Measurements from ENCODE around the gene CXCL1. TPM values are rescaled to one million over a fixed set of nuclear protein-coding genes. Genes with fewer than 3 reads are reported as not detected.
A peak's percentile ranks its signal among the peaks of the same experiment; 100 is the strongest.

The CXCL1 gene
- total RNA-seq, 1 experiment from 2014 or later, result 267 TPM

DNA sequence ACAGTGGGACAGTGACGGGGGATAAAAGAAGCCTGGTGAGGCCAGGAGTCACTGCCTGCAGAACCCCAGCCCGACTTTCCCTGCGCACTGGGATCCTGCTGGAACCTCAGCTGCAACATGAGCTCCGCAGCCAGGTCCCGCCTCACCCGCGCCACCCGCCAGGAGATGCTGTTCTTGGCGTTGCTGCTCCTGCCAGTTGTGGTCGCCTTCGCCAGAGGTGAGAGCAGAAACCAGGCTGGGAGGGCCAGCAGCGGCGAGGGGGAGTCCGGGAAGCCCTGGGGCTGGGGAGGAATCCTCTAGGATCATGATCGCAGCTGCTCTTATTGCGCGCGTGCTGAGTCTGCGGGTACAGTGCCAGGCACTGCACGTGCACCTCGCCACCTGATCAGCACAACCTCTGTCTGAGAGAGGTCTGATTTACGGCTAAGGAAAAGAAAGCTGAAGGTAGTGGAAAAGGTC, 15.9 kb upstream of the CXCL1 start, which contains the start of gene PF4V1:
TSS of gene PF4V1 (plus strand) at position 51 of the 459 bp plus-strand sequence. CDS start at position 118, 67 bp downstream.
- Histone ChIP-seq H3K27me3 (ENCODE audit: low read length) (no peaks in the 10 kb centered on the region), H3F3A (ENCODE audit: low read length, unreplicated experiment) (no peaks in the 10 kb centered on the region), H3K4me2 (ENCODE audit: low read length) (no peak within 1 kb of the TSS), H3K36me3 (ENCODE audit: low read depth, low read length) (no peaks in the 10 kb centered on the region), H2AFZ (ENCODE audit: low read length) (no peak within 1 kb of the TSS), H3K9me3 (ENCODE audit: low read length) (no peaks in the 10 kb centered on the region), H3K9me2 (replicated peaks; ENCODE audit: low read length) (no peaks in the 10 kb centered on the region), H3K79me2 (ENCODE audit: low read length) (no peaks in the 10 kb centered on the region), H3K27ac (ENCODE audit: low read length) (no peak within 1 kb of the TSS), H3K4me3 (ENCODE audit: low read length) (no peak within 1 kb of the TSS), H4K20me1 (ENCODE audit: low read length) (no peaks in the 10 kb centered on the region), H3K9ac (ENCODE audit: low read length) (no peak within 1 kb of the TSS), H3K4me1 (ENCODE audit: insufficient read depth, low read length) (peaks cover 18% of the 10 kb centered on the region)
- intact Hi-C loops (cut with micrococcal nuclease), result no loop called here
- ATAC-seq (peak; percentile 59), DNase-seq (no peak)
- POLR2A ChIA-PET (ENCODE audit: unreplicated experiment), result no interaction called here
- CTCF ChIA-PET, result interaction anchor here (0.6 to 1.3 kb wide), 3 partner anchors 11 to 162 kb away, joined by 3 to 4 read pairs (median 3); partner anchors contain the start of gene CXCL1
- TF ChIP-seq EZH2phosphoT487 (IDR thresholded peaks at IDR 0.05; ENCODE audit: borderline replicate concordance, low read length), result no peak
- TF ChIP-seq, protein P1, sequence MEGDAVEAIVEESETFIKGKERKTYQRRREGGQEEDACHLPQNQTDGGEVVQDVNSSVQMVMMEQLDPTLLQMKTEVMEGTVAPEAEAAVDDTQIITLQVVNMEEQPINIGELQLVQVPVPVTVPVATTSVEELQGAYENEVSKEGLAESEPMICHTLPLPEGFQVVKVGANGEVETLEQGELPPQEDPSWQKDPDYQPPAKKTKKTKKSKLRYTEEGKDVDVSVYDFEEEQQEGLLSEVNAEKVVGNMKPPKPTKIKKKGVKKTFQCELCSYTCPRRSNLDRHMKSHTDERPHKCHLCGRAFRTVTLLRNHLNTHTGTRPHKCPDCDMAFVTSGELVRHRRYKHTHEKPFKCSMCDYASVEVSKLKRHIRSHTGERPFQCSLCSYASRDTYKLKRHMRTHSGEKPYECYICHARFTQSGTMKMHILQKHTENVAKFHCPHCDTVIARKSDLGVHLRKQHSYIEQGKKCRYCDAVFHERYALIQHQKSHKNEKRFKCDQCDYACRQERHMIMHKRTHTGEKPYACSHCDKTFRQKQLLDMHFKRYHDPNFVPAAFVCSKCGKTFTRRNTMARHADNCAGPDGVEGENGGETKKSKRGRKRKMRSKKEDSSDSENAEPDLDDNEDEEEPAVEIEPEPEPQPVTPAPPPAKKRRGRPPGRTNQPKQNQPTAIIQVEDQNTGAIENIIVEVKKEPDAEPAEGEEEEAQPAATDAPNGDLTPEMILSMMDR (conservative IDR thresholded peaks at IDR 0.05; ENCODE audit: low read depth, low read length), result no peak
- no peak for TF ChIP-seq EZH2 (IDR thresholded peaks at IDR 0.05; ENCODE audit: low read length, unreplicated experiment)
- BruUV-seq (replicated peaks), result no TSS peak

GRCh38 chr4:73853718-73854473, 15.3 kb upstream of the CXCL1 start:
- no peak overlapping the region for H3K4me2 ChIP-seq (ENCODE audit: low read length)
- no peak overlapping the region for H3K27ac ChIP-seq (ENCODE audit: low read length)
- BruUV-seq (replicated peaks), result no TSS peak
- no peak overlapping the region for H2AFZ ChIP-seq (ENCODE audit: low read length)
- CTCF ChIA-PET, result interaction anchor here (1.3 kb wide), 1 partner anchor 11 kb away, joined by 4 read pairs; no protein-coding TSS in a partner anchor
- H3F3A ChIP-seq (ENCODE audit: low read length, unreplicated experiment), result no peaks in the 10 kb centered on the region
- ATAC-seq (no peak), DNase-seq (no peak)
- H3K4me1 ChIP-seq (ENCODE audit: insufficient read depth, low read length), result peaks cover 18% of the 10 kb centered on the region
- no peak overlapping the region for H3K9ac ChIP-seq (ENCODE audit: low read length)
- no peaks in the 10 kb centered on the region for H3K9me3 ChIP-seq (ENCODE audit: low read length)
- H3K4me3 ChIP-seq (ENCODE audit: low read length), result no peak overlapping the region
- no peaks in the 10 kb centered on the region for H3K9me2 ChIP-seq (replicated peaks; ENCODE audit: low read length)
- no peaks in the 10 kb centered on the region for H3K27me3 ChIP-seq (ENCODE audit: low read length)
- POLR2A ChIA-PET (ENCODE audit: unreplicated experiment), result interaction anchor here (0.6 kb wide), 2 partner anchors 42 to 114 kb away, joined by 4 read pairs; partner anchors contain the start of gene CXCL8
- no peaks in the 10 kb centered on the region for H3K79me2 ChIP-seq (ENCODE audit: low read length)
- no peaks in the 10 kb centered on the region for H4K20me1 ChIP-seq (ENCODE audit: low read length)
- intact Hi-C loops (cut with micrococcal nuclease), result no loop called here
- no peaks in the 10 kb centered on the region for H3K36me3 ChIP-seq (ENCODE audit: low read depth, low read length)
- no peak for TF ChIP-seq EZH2phosphoT487 (IDR thresholded peaks at IDR 0.05; ENCODE audit: borderline replicate concordance, low read length)

DNA sequence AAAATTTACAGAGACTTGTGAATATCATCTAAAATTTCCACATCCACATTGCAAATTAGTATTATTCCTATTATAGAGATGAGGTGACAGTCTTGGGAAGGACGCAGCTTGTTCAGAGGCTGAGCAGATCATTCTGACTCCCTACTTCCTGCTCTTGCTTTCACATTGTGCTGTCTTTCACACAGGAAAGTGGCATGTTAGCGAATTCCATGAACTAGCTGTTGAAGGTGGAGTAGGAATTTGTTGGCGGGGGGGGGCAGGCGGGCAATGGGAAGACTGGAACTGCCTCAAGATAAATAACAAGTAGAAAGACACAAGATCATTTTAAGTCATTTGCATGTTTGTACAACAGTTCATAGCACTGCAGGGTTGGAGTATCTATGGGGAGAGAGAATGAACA, 13.8 kb upstream of the CXCL1 start:
- DNase-seq (no peak), ATAC-seq (no peak)
- Histone ChIP-seq H3K9me2 (replicated peaks; ENCODE audit: low read length) (no peaks in the 10 kb centered on the region), H3K79me2 (ENCODE audit: low read length) (no peaks in the 10 kb centered on the region), H3K4me3 (ENCODE audit: low read length) (no peak overlapping the region), H3K27ac (ENCODE audit: low read length) (no peak overlapping the region), H3F3A (ENCODE audit: low read length, unreplicated experiment) (no peaks in the 10 kb centered on the region), H3K4me2 (ENCODE audit: low read length) (no peak overlapping the region), H3K4me1 (ENCODE audit: insufficient read depth, low read length) (peaks cover 24% of the 10 kb centered on the region), H3K9ac (ENCODE audit: low read length) (no peak overlapping the region), H4K20me1 (ENCODE audit: low read length) (no peaks in the 10 kb centered on the region), H3K27me3 (ENCODE audit: low read length) (no peaks in the 10 kb centered on the region), H2AFZ (ENCODE audit: low read length) (no peak overlapping the region), H3K9me3 (ENCODE audit: low read length) (no peaks in the 10 kb centered on the region), H3K36me3 (ENCODE audit: low read depth, low read length) (no peaks in the 10 kb centered on the region)
- intact Hi-C loops (cut with micrococcal nuclease), result no loop called here
- no peak for TF ChIP-seq EZH2 (IDR thresholded peaks at IDR 0.05; ENCODE audit: low read length, unreplicated experiment)
- TF ChIP-seq EZH2phosphoT487 (IDR thresholded peaks at IDR 0.05; ENCODE audit: borderline replicate concordance, low read length), result no peak
- TF ChIP-seq, protein P1 (conservative IDR thresholded peaks at IDR 0.05; ENCODE audit: low read depth, low read length), result no peak
- ChIA-PET CTCF (no interaction called here), POLR2A (ENCODE audit: unreplicated experiment) (no interaction called here)
- BruUV-seq (replicated peaks), result no TSS peak
